Activated CD8-positive, alpha-beta memory T cell treated with anti-CD3 and anti-CD28 coated beads, Interleukin-2, amount 50 U/mL, for 48 hours (primary cell): Measurements from ENCODE around the gene CLUH.
A peak's percentile ranks its signal among the peaks of the same experiment; 100 is the strongest.

Experiments used
- DNase-seq: peaks from one replicate; pipeline ENCODE4 v3.0.0-alpha.2; 2020

The CLUH gene

GRCh38 chr17:2716649-2717048, 5.1 kb upstream of the CLUH start:
- no peak for DNase-seq

- DNase-seq: no peak
Measured at GRCh38 chr17:2713881-2714280, 2.3 kb upstream of the CLUH start.

- DNase-seq: no peak
Measured at GRCh38 chr17:2712300-2713043, 908 bp upstream of the CLUH start.

GRCh38 chr17:2710803-2711607, 559 bp downstream of the CLUH start:
- no peak for DNase-seq

- no peak for DNase-seq
Measured at GRCh38 chr17:2710071-2710802, 1.3 kb downstream of the CLUH start.

- DNase-seq: no peak
Measured at GRCh38 chr17:2709183-2709661, 2.3 kb downstream of the CLUH start.

GRCh38 chr17:2708585-2709182, 2.9 kb downstream of the CLUH start:
- no peak for DNase-seq

- no peak for DNase-seq
Measured at GRCh38 chr17:2707721-2708584, 3.6 kb downstream of the CLUH start.

- no peak for DNase-seq
Measured at GRCh38 chr17:2706911-2707510, 4.6 kb downstream of the CLUH start.

- DNase-seq: no peak
Measured at GRCh38 chr17:2705888-2706795, 5.4 kb downstream of the CLUH start.

GRCh38 chr17:2705263-2705662, 6.3 kb downstream of the CLUH start:
- no peak for DNase-seq

GRCh38 chr17:2704890-2705248, 6.7 kb downstream of the CLUH start:
- no peak for DNase-seq

- no peak for DNase-seq
Measured at GRCh38 chr17:2704031-2704889, 7.3 kb downstream of the CLUH start.

GRCh38 chr17:2703606-2704005, 8.0 kb downstream of the CLUH start:
- DNase-seq: no peak

- DNase-seq: no peak
Measured at GRCh38 chr17:2703181-2703580, 8.4 kb downstream of the CLUH start.

- DNase-seq: no peak
Measured at GRCh38 chr17:2701996-2702741, 9.4 kb downstream of the CLUH start.

- peak; percentile 50 for DNase-seq
Measured at GRCh38 chr17:2701161-2701995, 10.2 kb downstream of the CLUH start.
